ENCODE data around the gene C1QTNF4. TPM values are rescaled to one million over a fixed set of nuclear protein-coding genes. Genes with fewer than 3 reads are reported as not detected.

Gene C1QTNF4
- polyA plus RNA-seq, 1 donor (not counting 4 experiments of a cell fraction or from before 2014, with no cell fraction given), result not detected

GRCh38 chr11:47620836-47621378 is 26.7 kb upstream of the C1QTNF4 start:
- no peak overlapping the region for H3K4me3 ChIP-seq (ENCODE audit: control insufficient read depth in 2 of 3, extremely low read depth in 1 of 3, insufficient read depth in 2 of 3, low read depth in 1 of 3, low read length in 3 of 3)
- H2AFZ ChIP-seq (ENCODE audit: control insufficient read depth, low read length), result no peak overlapping the region
- no peaks in the 10 kb centered on the region for H3K9me1 ChIP-seq (ENCODE audit: control insufficient read depth, extremely low read depth, insufficient read depth, low read length)
- no peaks in the 10 kb centered on the region for H3K79me2 ChIP-seq (ENCODE audit: control insufficient read depth, insufficient read depth, low read length)
- H3K27ac ChIP-seq (ENCODE audit: control insufficient read depth, insufficient read depth, low read length), result peak overlapping the region; percentile 12
- no peak for FAIRE-seq
- no peak overlapping the region for H3K9ac ChIP-seq (ENCODE audit: control insufficient read depth, extremely low read depth, insufficient read depth, low read length)
- H3K36me3 ChIP-seq (ENCODE audit: control insufficient read depth in 2 of 2, extremely low read depth in 1 of 2, insufficient read depth in 2 of 2, low read length in 2 of 2), result peaks cover 21 to 30% of the 10 kb centered on the region in 2 experiments
- DNase-seq (ENCODE audit: low read depth, low spot score), result no peak
- no peaks in the 10 kb centered on the region for H4K20me1 ChIP-seq (ENCODE audit: control insufficient read depth, extremely low read depth, insufficient read depth, low read length)
- H3K4me1 ChIP-seq (ENCODE audit: control insufficient read depth, extremely low read depth, insufficient read depth, low read length), result no peaks in the 10 kb centered on the region
- H3K4me2 ChIP-seq (ENCODE audit: control insufficient read depth, extremely low read depth, insufficient read depth, low read depth, low read length), result no peak overlapping the region
- H3K9me3 ChIP-seq (ENCODE audit: control insufficient read depth, low read depth, low read length), result no peaks in the 10 kb centered on the region
- H3K27me3 ChIP-seq (ENCODE audit: control insufficient read depth, extremely low read depth, insufficient read depth, low read length), result no peaks in the 10 kb centered on the region
- dilution Hi-C loops (cut with MboI; ENCODE audit: extremely low pct_ligation_motif_present, low sequenced_read_pairs), result no loop called here
- TF ChIP-seq EZH2 (IDR thresholded peaks at IDR 0.05; ENCODE audit: low read length), result no peak
- TF ChIP-seq CTCF (optimal IDR thresholded peaks at IDR 0.05 in 1 of 3, IDR thresholded peaks at IDR 0.05 in 1 of 3, conservative IDR thresholded peaks at IDR 0.05 in 1 of 3; ENCODE audit: extremely low read depth in 1 of 3, insufficient read depth in 2 of 3, low read length in 3 of 3), result no peak

DNA sequence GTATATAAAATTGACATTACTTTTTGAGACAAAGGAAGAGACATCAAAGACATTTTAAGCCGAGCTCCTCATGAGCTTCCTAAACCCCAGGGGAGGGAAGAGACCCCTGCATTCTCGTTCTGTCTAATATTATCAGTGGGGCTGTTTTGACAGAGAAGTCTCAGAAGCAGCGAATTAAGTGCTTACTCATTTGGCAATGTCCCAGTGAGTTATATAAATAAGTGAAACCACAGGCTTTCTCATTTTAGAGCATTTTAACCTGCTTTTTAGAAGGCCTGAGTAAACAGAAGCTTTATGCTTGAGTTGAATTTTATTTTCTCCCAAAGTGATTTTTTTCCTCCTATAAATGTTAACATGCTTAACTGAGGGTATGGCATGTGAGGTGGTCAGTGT is 23.2 kb upstream of the C1QTNF4 start:
- Histone ChIP-seq H3K4me2 (ENCODE audit: control insufficient read depth, extremely low read depth, insufficient read depth, low read depth, low read length) (no peak overlapping the region), H3K36me3 (ENCODE audit: control insufficient read depth in 2 of 2, extremely low read depth in 1 of 2, insufficient read depth in 2 of 2, low read length in 2 of 2) (peaks cover 16 to 19% of the 10 kb centered on the region in 2 experiments), H3K27me3 (ENCODE audit: control insufficient read depth, extremely low read depth, insufficient read depth, low read length) (no peaks in the 10 kb centered on the region), H3K4me1 (ENCODE audit: control insufficient read depth, extremely low read depth, insufficient read depth, low read length) (no peaks in the 10 kb centered on the region), H3K79me2 (ENCODE audit: control insufficient read depth, insufficient read depth, low read length) (no peaks in the 10 kb centered on the region), H2AFZ (ENCODE audit: control insufficient read depth, low read length) (no peak overlapping the region), H3K4me3 (ENCODE audit: control insufficient read depth in 2 of 3, extremely low read depth in 1 of 3, insufficient read depth in 2 of 3, low read depth in 1 of 3, low read length in 3 of 3) (no peak overlapping the region), H3K27ac (ENCODE audit: control insufficient read depth, insufficient read depth, low read length) (no peak overlapping the region), H3K9ac (ENCODE audit: control insufficient read depth, extremely low read depth, insufficient read depth, low read length) (no peak overlapping the region), H4K20me1 (ENCODE audit: control insufficient read depth, extremely low read depth, insufficient read depth, low read length) (no peaks in the 10 kb centered on the region), H3K9me1 (ENCODE audit: control insufficient read depth, extremely low read depth, insufficient read depth, low read length) (no peaks in the 10 kb centered on the region), H3K9me3 (ENCODE audit: control insufficient read depth, low read depth, low read length) (no peaks in the 10 kb centered on the region)
- DNase-seq (ENCODE audit: low read depth, low spot score) (no peak), FAIRE-seq (no peak)
- TF ChIP-seq CTCF (optimal IDR thresholded peaks at IDR 0.05 in 1 of 3, IDR thresholded peaks at IDR 0.05 in 1 of 3, conservative IDR thresholded peaks at IDR 0.05 in 1 of 3; ENCODE audit: extremely low read depth in 1 of 3, insufficient read depth in 2 of 3, low read length in 3 of 3), result no peak
- no peak for TF ChIP-seq EZH2 (IDR thresholded peaks at IDR 0.05; ENCODE audit: low read length)
- dilution Hi-C loops (cut with MboI; ENCODE audit: extremely low pct_ligation_motif_present, low sequenced_read_pairs), result no loop called here
